ENCODE data around the gene DND1.
"Not testable (repeated sequence)": the region's sequence is repeated elsewhere in the genome, so short reads cannot be mapped to it uniquely, and the experiment has no call there.

Gene DND1

DNA sequence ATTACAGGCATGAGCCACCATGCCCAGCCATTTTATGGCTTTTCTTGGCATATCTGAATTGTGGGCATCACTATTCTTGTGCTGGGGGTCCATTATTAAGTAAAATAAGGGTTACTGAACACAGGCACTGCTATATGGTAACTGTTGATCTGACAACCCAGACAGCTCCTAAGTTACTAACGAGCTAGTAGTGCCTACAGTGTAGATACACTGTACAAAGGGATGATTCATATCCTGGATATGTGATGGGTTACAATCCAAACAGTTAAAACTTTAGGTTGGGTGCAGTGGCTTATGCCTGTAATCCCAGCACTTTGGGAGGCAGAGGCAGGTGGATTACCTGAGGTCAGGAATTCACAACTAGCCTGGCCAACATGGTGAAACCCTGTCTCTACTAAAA is 44.7 kb downstream of the DND1 start:
- no peak for DNase-seq

DNA sequence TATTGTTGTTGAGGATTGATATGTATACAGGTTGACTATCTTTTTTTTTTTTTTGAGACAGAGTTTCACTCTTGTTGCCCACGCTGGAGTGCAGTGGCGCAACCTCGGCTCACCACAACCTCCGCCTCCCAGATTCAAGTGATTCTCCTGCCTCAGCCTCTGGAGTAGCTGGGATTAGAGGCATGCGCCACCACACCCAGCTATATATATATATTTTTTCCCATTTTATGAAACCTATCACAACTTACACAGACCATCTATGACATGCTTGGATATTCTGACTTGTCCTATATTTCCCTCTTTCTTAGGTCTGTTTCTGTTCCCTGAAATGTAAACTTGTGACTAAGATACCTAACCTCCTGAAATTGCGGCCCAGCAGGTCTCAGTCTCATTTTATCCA is 45.4 kb downstream of the DND1 start:
- DNase-seq: no peak

DNA sequence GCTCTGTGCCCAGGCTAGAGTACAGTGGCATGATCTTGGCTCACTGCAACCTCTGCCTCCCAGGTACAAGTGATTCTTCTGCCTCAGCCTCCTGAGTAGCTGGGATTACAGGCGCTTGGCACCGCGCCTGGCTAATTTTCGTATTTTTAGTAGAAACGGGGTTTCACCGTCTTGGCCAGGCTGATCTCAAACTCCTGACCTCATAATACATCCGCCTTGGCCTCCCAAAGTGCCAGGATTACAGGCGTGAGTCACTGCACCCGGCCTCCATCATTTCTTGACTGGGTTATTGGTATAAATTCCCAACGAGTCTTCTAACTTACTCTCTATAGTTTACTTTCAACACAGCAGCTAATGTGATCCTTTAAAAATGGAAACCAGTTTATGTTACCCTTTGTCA is 48.5 kb downstream of the DND1 start:
- not testable (repeated sequence) for DNase-seq

DNA sequence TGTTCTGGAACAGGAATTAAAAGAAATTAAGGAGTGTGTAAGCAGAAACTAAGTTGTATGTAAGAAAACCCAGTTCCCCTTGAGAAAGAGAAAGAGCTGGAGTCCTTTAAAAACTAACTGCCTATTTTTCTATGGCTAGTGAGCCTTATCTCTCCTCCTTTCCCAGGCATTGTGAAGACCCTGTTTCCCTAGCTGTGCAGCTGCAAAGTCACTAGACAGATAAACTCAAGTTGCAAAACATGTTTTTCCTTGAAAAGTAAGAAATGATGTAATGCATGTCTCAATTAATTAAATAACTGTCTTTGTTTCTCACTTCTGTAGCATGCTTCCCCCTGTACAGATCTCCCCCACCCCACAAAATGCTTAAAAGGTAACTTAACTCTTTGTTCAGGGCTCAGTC is 50.3 kb downstream of the DND1 start:
- not testable (repeated sequence) for DNase-seq

DNA sequence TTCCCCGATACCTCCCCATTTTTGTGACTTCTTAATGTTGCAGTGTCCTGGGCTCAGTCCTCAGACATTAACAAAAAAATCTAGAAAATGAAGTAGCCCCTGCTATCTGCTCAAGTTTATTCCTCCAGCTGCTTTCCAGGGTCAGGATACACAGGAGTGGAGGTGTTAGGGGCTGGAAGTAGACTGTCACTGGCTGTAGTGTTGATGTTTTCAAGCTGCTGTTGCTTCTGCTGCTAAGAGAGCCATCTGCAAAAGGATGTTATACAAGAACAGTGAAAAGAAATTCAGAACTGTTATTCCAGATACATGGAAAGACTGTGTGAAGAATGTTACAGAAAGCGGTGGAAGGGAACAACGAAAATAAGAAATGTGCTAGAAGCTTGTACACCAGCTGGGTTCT is 51.1 kb downstream of the DND1 start:
- no peak for DNase-seq
